ENCODE data around the gene NPR1.

NPR1 gene

GRCh38 chr1:153697191-153698019 is 18.9 kb downstream of the NPR1 start:
- Histone ChIP-seq H3K4me3 (ENCODE audit: low read length) (no peak overlapping the region), H3F3A (ENCODE audit: control insufficient read depth, insufficient read depth) (no peaks in the 10 kb centered on the region), H3K4me2 (ENCODE audit: low read length) (no peak overlapping the region), H3K27me3 (ENCODE audit: control insufficient read depth, low read length) (no peaks in the 10 kb centered on the region), H3K27ac (ENCODE audit: low read depth, low read length) (no peak overlapping the region), H3K79me2 (ENCODE audit: control insufficient read depth, low read length) (no peaks in the 10 kb centered on the region), H3K4me1 (ENCODE audit: control insufficient read depth, low read length) (no peaks in the 10 kb centered on the region), H4K20me1 (ENCODE audit: control insufficient read depth, insufficient read depth, low read depth, low read length) (no peaks in the 10 kb centered on the region), H3K36me3 (ENCODE audit: control insufficient read depth, low read length) (no peaks in the 10 kb centered on the region), H3K9me2 (replicated peaks; ENCODE audit: control insufficient read depth, low read length) (no peaks in the 10 kb centered on the region), H3K9me3 (ENCODE audit: control insufficient read depth, insufficient read depth, low read length) (no peaks in the 10 kb centered on the region)
- TF ChIP-seq EZH2phosphoT487 (IDR thresholded peaks at IDR 0.05; ENCODE audit: borderline replicate concordance, low read length) (no peak), CTCF (IDR thresholded peaks at IDR 0.05; ENCODE audit: low read depth, low read length, poor library complexity, severe bottlenecking) (no peak)

- no peak overlapping the region for H3K27ac ChIP-seq (ENCODE audit: low read depth, low read length)
- TF ChIP-seq EZH2phosphoT487 (IDR thresholded peaks at IDR 0.05; ENCODE audit: borderline replicate concordance, low read length) (no peak), CTCF (IDR thresholded peaks at IDR 0.05; ENCODE audit: low read depth, low read length, poor library complexity, severe bottlenecking) (no peak)
- H3F3A ChIP-seq (ENCODE audit: control insufficient read depth, insufficient read depth) = no peaks in the 10 kb centered on the region
- no peaks in the 10 kb centered on the region for H3K4me1 ChIP-seq (ENCODE audit: control insufficient read depth, low read length)
- H4K20me1 ChIP-seq (ENCODE audit: control insufficient read depth, insufficient read depth, low read depth, low read length) = no peaks in the 10 kb centered on the region
- H3K4me2 ChIP-seq (ENCODE audit: low read length) = no peak overlapping the region
- no peaks in the 10 kb centered on the region for H3K27me3 ChIP-seq (ENCODE audit: control insufficient read depth, low read length)
- H3K36me3 ChIP-seq (ENCODE audit: control insufficient read depth, low read length) = no peaks in the 10 kb centered on the region
- no peaks in the 10 kb centered on the region for H3K79me2 ChIP-seq (ENCODE audit: control insufficient read depth, low read length)
- no peaks in the 10 kb centered on the region for H3K9me3 ChIP-seq (ENCODE audit: control insufficient read depth, insufficient read depth, low read length)
- H3K4me3 ChIP-seq (ENCODE audit: low read length) = no peak overlapping the region
- H3K9me2 ChIP-seq (replicated peaks; ENCODE audit: control insufficient read depth, low read length) = no peaks in the 10 kb centered on the region
Measured at GRCh38 chr1:153698020-153698922, 19.8 kb downstream of the NPR1 start.

- Histone ChIP-seq H3K4me1 (ENCODE audit: control insufficient read depth, low read length) (no peaks in the 10 kb centered on the region), H3K27me3 (ENCODE audit: control insufficient read depth, low read length) (no peaks in the 10 kb centered on the region), H3K4me3 (ENCODE audit: low read length) (no peak overlapping the region)
Measured at GRCh38 chr1:153698923-153699714, 20.6 kb downstream of the NPR1 start.

More at GRCh38 chr1:153698923-153699714, 20.6 kb downstream of the NPR1 start:
- Histone ChIP-seq H3K9me2 (replicated peaks; ENCODE audit: control insufficient read depth, low read length) (no peaks in the 10 kb centered on the region), H3K36me3 (ENCODE audit: control insufficient read depth, low read length) (no peaks in the 10 kb centered on the region), H4K20me1 (ENCODE audit: control insufficient read depth, insufficient read depth, low read depth, low read length) (no peaks in the 10 kb centered on the region), H3K79me2 (ENCODE audit: control insufficient read depth, low read length) (no peaks in the 10 kb centered on the region), H3K4me2 (ENCODE audit: low read length) (no peak overlapping the region), H3K27ac (ENCODE audit: low read depth, low read length) (no peak overlapping the region), H3K9me3 (ENCODE audit: control insufficient read depth, insufficient read depth, low read length) (no peaks in the 10 kb centered on the region), H3F3A (ENCODE audit: control insufficient read depth, insufficient read depth) (no peaks in the 10 kb centered on the region)
- TF ChIP-seq EZH2phosphoT487 (IDR thresholded peaks at IDR 0.05; ENCODE audit: borderline replicate concordance, low read length) (no peak), CTCF (IDR thresholded peaks at IDR 0.05; ENCODE audit: low read depth, low read length, poor library complexity, severe bottlenecking) (no peak)
